Natural killer cell treated with Interleukin-12 subunit alpha and Interleukin-12 subunit beta and Interleukin-15 and Interleukin-18, amount 100 ng/mL, for 72 hours (primary cell): ENCODE results near the gene TIMM23B. TPM values are rescaled to one million over a fixed set of nuclear protein-coding genes. Genes with fewer than 3 reads are reported as not detected.
A peak's percentile ranks its signal among the peaks of the same experiment; 100 is the strongest.
"Not testable (repeated sequence)": the region's sequence is repeated elsewhere in the genome, so short reads cannot be mapped to it uniquely, and the experiment has no call there.

Experiments used
- ATAC-seq, 2 donors: fragments of 150-1000 bp; cut with Tn5 transposase in 1 of 2; sonication (Bioruptor Pico), chemical (Tn5 transposase) in 1 of 2; 2 replicates each; pipeline ENCODE4 v1.10.0; 2021
- DNase-seq: peaks from one replicate; pipeline ENCODE4 v3.0.0; 2022; ENCODE audit warnings: low spot score
- H3K27ac Mint-ChIP-seq, 2 donors: 1 replicate in 1 of 2; 2 replicates in 1 of 2; pipeline ENCODE4 v1.8.0; 2022; ENCODE audit warnings: mixed read lengths in 2 of 2, mild to moderate bottlenecking in 1 of 2, moderate library complexity in 1 of 2
- H3K27me3 Mint-ChIP-seq, 2 donors: 1 replicate in 1 of 2; 2 replicates in 1 of 2; pipeline ENCODE4 v1.8.0; 2022; ENCODE audit warnings: mixed read lengths in 2 of 2
- H3K36me3 Mint-ChIP-seq: one replicate; pipeline ENCODE4 v1.8.0; 2022; ENCODE audit warnings: mixed read lengths
- H3K4me1 Mint-ChIP-seq, 2 donors: 1 replicate in 1 of 2; 2 replicates in 1 of 2; pipeline ENCODE4 v1.8.0; 2022; ENCODE audit warnings: low read depth in 2 of 2, mixed read lengths in 2 of 2, mild to moderate bottlenecking in 1 of 2
- H3K4me3 Mint-ChIP-seq: one replicate; pipeline ENCODE4 v1.8.0; 2022; ENCODE audit warnings: mixed read lengths
- H3K9me3 Mint-ChIP-seq: 2 replicates; pipeline ENCODE4 v1.8.0; 2022; ENCODE audit warnings: mixed read lengths
- total RNA-seq, 2 donors: library from RNA; stranded (reverse); gene quantifications; one replicate each; pipeline ENCODE4 v1.2.3, GENCODE V29; 2022

The TIMM23B gene, protein sequence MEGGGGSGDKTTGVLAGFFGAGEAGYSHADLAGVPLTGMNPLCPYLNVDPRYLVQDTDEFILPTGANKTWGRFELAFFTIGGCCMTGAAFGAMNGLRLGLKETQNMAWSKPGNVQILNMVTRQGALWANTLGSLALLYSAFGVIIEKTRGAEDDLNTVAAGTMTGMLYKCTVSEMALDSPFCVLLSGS
- total RNA-seq: 10 to 100 TPM; 24.1 to 51.8 TPM

DNA sequence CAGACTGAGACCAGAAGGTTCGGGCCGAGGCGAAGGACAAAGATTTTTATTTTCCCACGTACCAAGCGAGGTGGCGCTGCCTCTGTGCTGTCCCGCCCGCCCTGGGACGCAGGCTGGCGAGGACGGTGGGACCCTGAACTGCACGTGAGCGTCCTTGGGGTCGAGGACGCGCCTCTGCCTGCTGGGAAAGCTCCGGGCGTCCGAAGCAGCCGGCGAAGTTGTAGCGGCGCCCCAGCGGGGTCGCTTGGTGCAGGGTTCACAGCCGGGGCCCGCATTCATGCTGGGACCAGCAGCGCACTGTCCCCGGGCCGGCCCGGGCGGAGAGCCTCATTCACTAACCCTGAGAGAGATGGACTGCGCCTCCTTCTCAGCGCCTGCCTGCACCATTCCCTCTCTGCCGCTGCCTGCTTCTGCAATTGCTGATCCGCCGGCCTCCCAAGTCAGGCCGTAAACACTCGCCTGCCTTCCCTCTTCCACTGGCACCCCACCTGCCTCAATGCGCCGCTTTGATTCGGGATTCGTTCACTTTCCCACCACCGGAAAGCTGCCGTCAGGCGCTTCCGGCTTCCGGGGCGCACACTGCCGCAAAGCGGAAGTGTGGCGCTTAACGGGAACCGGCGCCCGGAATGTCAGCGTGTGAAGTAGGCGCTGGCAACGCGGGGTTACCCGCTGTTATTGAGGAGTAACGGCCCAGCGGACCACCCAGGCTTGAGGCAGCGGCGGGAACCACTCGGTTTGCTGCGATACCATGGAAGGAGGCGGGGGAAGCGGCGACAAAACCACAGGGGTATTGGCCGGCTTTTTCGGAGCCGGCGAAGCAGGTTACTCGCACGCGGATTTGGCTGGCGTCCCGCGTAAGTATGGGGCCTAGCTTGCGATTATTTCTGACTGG, at the start of gene TIMM23B, which contains the start of gene PARG:
TIMM23B (plus strand) TSS at position 607 of the 892 bp plus-strand sequence; CDS start at position 749, 142 bp downstream.
PARG (minus strand) TSS at position 581 of the 892 bp plus-strand sequence; CDS start at position 279, 302 bp downstream.
- peak within 1 kb of the TSS; percentile 98 for H3K4me3 Mint-ChIP-seq
- ATAC-seq: peak; percentile 90 to 96
- peaks cover 20 to 26% of the 10 kb centered on the region in 2 donors for H3K4me1 Mint-ChIP-seq
- not testable (repeated sequence) for H3K27me3 Mint-ChIP-seq, H3K9me3 Mint-ChIP-seq
- peak; percentile 86 for DNase-seq
- peak within 1 kb of the TSS; percentile 82 to 93 for H3K27ac Mint-ChIP-seq
- peaks cover 11% of the 10 kb centered on the region for H3K36me3 Mint-ChIP-seq

DNA sequence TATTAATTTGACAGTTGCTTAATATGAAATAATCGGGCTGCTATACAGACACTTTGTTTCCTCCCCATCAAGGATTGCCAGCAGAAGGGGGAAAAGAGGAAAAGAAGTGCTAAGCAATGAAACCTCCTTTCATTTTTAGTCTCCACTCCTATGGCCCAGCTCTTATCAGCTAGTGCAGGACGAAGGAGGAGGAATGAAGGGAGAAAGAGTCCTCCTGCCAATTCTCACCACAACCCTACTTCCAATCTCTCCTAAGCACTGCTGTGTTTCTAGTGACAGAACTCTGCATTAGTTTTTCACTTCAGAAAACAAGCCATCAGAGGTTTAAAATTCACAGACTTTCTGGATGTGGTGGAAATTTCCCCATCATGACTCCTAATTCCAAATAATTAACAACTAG, 41.9 kb upstream of the TIMM23B start:
- not testable (repeated sequence) for H3K27me3 Mint-ChIP-seq, DNase-seq, H3K27ac Mint-ChIP-seq, H3K36me3 Mint-ChIP-seq, H3K4me3 Mint-ChIP-seq, H3K4me1 Mint-ChIP-seq, H3K9me3 Mint-ChIP-seq, ATAC-seq

DNA sequence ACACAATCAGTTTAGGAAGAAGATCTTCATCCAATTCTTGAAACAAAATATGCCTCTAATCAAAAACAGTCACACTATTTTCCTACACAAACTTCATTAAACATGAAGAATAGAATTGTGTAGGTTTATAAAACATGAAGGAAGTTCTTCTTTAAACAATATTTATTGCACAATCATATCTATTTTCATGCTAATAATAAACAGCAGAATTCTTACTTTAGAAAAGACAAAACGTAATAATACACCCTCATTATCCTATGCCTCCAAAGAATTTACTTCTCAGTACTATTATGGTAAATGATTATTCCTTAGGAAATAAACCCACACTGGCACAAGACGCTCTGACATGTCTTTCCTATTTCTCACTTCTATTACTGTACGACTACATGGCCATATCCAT, 41.4 kb upstream of the TIMM23B start:
- not testable (repeated sequence) for H3K27ac Mint-ChIP-seq, H3K4me3 Mint-ChIP-seq, H3K4me1 Mint-ChIP-seq, H3K27me3 Mint-ChIP-seq, DNase-seq, H3K36me3 Mint-ChIP-seq, H3K9me3 Mint-ChIP-seq, ATAC-seq

DNA sequence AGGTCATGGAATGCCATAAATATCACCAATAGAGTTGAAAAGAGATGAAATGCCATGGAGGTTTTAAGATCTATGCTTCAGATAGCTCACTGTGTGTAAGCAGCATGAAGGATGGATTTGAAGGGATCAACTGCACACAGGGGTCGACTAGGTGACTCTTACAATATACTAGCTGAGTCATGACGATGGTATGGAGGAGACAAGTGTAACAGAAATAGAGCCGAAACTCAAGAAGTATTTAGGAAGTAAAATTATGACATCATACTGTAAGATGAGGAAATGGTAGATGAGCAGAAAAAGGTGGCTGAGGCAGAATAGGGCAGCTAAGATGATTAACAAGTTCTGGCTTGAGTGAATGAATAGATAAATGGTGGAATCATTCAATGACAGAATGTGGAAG, 38.0 kb upstream of the TIMM23B start:
- H3K9me3 Mint-ChIP-seq, H3K27ac Mint-ChIP-seq, H3K4me1 Mint-ChIP-seq, H3K36me3 Mint-ChIP-seq, H3K4me3 Mint-ChIP-seq, H3K27me3 Mint-ChIP-seq, ATAC-seq, DNase-seq: not testable (repeated sequence)

DNA sequence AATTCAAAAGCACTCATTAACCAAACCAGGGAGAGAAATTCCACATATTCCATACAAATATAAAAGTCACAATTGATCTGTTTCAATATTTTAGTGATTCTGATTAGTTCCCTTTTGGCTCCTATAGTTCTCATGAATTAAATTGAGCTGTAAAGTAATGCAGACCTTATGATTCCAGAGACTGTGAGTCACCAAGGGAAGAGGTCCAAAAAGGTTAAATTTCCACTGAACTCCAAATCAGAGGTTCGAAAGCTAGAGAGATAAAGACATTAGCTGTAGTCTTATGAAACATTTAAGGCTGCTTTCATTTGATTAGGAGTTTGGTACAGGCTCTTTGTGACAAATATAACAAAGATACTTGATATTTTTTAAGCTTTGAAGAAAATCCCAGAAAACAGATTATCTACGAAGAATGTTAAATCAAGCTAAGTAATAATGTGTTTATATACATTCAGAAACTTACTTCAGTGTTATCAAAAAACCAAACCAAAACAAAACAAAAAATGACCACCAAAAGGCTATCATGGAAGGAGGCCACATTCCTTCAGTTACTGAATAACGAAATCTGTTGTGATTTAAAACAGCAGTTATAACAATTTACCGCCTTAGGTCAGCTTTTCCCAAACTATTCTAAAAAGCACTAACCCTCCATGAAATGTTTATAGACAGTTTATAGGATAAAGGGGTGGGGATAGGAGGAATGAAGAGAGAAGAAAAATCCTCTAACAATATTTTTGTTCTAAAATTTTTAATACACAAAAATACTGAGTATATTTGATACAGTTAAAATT, 33.4 kb upstream of the TIMM23B start:
- not testable (repeated sequence) for H3K27me3 Mint-ChIP-seq, H3K4me1 Mint-ChIP-seq, H3K27ac Mint-ChIP-seq, H3K36me3 Mint-ChIP-seq, DNase-seq, ATAC-seq, H3K9me3 Mint-ChIP-seq, H3K4me3 Mint-ChIP-seq

DNA sequence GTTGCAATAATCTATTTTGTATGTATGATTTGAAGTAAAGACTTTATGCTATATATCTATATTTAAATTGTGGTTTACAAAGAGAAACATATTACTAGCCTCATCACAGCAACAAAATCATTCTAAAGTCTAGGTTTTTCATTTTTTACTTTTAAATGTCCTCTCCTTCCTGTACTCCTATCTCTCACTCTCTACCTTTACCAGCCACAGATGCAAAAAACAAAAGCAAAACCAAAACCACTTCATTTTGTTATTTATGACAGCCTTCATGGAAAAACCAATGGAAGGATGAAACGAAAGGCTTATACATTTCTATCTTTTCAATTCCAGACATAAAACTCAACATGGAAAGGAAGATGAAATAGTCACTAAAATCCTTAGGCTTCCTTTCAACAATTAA, 31.6 kb upstream of the TIMM23B start:
- ATAC-seq, H3K9me3 Mint-ChIP-seq: not testable (repeated sequence)

DNA sequence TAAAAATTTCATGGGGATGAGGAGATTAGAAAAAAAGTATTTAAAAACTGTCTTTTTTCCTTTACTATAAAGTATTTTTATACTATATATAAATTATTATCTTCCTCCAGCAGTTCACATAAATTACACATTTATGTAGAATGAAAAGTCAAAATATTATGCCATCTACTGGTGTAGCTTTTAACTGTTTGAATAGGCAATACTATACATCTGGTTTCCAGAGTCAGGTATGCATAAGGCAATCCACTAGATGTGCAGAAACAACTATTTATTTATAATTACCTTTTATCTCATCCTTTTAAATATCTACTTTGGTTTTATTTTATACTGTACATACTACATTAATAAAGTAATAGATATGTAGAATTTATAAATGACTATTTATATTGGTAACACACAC, 25.4 kb upstream of the TIMM23B start:
- H3K9me3 Mint-ChIP-seq, H3K27ac Mint-ChIP-seq, DNase-seq, H3K4me3 Mint-ChIP-seq, H3K4me1 Mint-ChIP-seq, H3K36me3 Mint-ChIP-seq, H3K27me3 Mint-ChIP-seq, ATAC-seq: not testable (repeated sequence)

More for the DNA sequence above, 31.6 kb upstream of the TIMM23B start:
- H3K27ac Mint-ChIP-seq, H3K36me3 Mint-ChIP-seq, H3K4me3 Mint-ChIP-seq, H3K27me3 Mint-ChIP-seq, H3K4me1 Mint-ChIP-seq, DNase-seq: not testable (repeated sequence)

DNA sequence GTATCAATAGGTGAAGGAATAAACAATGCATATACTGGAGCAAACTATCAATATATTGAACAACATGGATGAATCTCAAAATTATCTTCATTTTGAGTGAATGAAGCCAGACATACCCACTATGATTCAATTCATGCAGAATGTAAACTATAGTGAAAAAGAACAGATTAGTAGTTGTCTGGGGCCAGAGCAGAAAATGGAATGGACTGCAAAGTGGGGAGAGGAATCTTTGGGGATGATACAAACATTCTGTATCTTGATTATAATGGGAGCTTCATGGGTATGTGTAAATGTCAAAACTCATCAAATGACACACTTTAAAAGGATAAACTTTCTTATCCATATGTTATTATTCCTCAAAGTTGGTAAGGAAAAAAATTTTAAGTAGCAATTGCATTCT, 23.9 kb upstream of the TIMM23B start:
- H3K27me3 Mint-ChIP-seq, H3K4me1 Mint-ChIP-seq, H3K27ac Mint-ChIP-seq, DNase-seq, H3K9me3 Mint-ChIP-seq, ATAC-seq, H3K36me3 Mint-ChIP-seq, H3K4me3 Mint-ChIP-seq: not testable (repeated sequence)

DNA sequence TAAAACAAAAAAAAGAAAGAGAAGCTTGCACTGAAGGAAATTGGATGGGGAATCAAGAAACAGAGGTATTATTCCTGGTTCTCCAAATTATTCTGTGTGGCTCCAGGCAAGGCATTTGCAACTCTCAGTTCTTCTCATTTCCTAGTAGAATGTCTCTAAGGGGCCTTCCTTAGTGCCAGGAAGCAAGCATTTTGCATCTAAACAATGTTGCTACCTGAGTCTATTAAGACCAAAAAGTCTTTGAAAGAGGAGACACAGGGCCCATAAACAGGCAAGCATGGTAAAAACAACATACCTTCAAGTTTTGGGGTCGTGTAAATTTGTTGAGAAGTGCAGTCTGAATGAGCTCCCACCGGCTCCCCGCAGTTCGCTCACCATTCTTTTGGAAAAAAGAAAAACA, 19.8 kb upstream of the TIMM23B start:
- not testable (repeated sequence) for H3K4me3 Mint-ChIP-seq, DNase-seq, H3K27ac Mint-ChIP-seq, H3K9me3 Mint-ChIP-seq, H3K27me3 Mint-ChIP-seq, ATAC-seq, H3K36me3 Mint-ChIP-seq, H3K4me1 Mint-ChIP-seq

DNA sequence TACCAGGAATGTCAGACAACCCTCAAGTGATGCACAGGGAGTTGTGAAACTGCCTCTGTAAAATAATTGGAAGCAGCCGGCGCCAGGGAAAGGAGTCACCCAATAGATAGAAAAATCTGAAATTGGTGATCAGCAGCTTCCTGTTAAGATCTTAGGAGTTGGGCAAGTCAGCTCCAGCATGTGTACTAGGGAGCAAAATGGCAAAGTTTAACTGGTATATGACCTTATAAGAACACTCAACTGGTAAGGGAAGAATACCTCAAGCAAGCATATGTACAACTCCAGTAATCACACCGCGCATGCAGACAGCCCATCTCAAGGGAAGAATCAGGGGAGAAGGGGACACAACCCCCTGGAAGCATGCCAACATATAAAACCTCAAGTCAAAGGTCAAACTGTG, 18.3 kb upstream of the TIMM23B start:
- DNase-seq, H3K4me1 Mint-ChIP-seq, ATAC-seq, H3K27ac Mint-ChIP-seq, H3K27me3 Mint-ChIP-seq, H3K4me3 Mint-ChIP-seq, H3K36me3 Mint-ChIP-seq, H3K9me3 Mint-ChIP-seq: not testable (repeated sequence)

DNA sequence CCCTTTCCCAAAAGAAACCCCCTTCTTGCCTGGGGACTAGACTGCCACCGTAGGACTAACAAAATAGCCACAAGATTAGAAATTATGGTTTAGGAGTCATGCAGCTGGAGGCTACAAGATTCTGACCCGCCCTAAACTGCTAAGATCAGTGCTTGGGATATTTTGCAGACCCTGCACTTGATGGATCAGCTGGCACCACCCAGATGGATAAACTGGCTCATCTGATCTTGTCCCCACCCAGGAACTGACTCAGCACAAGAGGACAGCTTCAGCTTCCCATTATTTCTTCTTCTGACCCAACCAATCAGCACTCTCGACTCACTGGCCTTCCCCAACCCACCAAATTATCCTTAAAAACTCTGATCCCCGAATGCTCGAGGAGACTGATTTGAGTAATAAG, 10.6 kb upstream of the TIMM23B start:
- H3K36me3 Mint-ChIP-seq, H3K9me3 Mint-ChIP-seq, ATAC-seq, H3K4me1 Mint-ChIP-seq, H3K27ac Mint-ChIP-seq, H3K4me3 Mint-ChIP-seq, DNase-seq, H3K27me3 Mint-ChIP-seq: not testable (repeated sequence)

DNA sequence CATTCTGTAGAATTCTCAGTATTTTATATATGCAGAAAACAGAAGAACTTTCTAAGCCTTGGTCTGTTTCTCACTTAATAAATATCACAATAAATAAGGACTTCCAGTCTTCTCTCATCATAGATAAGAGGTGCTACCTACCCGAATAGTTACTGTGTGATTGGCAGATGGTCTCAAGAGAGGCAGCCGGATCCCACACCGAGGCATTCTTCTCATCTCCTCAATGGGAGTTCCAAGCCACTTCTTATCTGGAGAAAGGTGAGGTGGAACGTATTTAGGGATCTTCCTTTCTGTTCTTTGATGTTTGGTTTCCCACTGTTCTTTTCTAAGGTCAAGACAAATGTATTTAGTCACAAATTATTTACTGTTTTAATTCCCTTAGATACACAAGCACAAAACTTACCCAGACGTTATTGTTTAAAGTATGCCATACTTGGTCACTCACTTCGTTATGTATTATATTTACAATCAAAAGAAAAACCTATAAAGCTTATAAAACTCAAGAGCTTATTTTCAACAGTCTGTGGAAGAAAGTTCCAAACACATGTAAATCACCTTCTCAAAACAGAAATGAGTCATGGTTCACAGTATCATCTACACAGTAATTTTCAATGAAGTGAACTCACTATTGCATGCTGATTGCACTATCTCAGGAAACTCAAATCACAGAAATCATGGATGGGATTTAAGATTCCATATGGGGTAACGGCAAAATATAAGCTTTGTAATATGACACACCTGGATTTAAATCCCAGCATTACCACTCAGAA, 9.7 kb upstream of the TIMM23B start:
- not testable (repeated sequence) for ATAC-seq, H3K9me3 Mint-ChIP-seq, H3K4me3 Mint-ChIP-seq, DNase-seq, H3K36me3 Mint-ChIP-seq, H3K4me1 Mint-ChIP-seq, H3K27ac Mint-ChIP-seq, H3K27me3 Mint-ChIP-seq

DNA sequence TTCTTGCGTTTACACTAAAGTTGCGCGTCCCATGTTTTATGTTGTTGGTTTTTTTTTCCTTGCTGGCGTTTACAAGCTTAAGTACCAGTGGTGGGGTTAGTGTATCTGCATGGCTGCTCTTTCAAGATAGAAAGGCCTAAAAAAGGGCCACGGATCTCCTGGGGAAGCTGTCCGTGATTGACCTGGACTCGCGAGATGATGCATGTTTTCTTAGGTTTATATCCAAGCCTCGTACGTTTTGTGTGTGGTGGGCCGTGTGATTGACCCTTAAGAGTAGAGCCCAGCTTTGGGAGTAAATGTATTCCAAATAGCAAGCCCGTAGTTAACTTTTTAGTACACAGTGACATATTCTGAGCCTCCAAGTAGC, 469 bp downstream of the TIMM23B start:
- not testable (repeated sequence) for DNase-seq, H3K27me3 Mint-ChIP-seq, H3K9me3 Mint-ChIP-seq
- peak overlapping the region; percentile 98 for H3K4me3 Mint-ChIP-seq
- peaks cover 20 to 26% of the 10 kb centered on the region in 2 donors for H3K4me1 Mint-ChIP-seq
- peak; percentile 12 to 39 for ATAC-seq
- H3K27ac Mint-ChIP-seq: peak overlapping the region; percentile 82 to 93
- H3K36me3 Mint-ChIP-seq: peaks cover 11% of the 10 kb centered on the region
